PFSK-1 (cell line): ENCODE data around the gene GRK4.

ENCODE experiments used
- FOXP2 ChIP-seq: optimal IDR thresholded peaks from 2 replicates; pipeline ENCODE3; 2011; ENCODE audit warnings: borderline replicate concordance, control low read depth, inconsistent platforms; ENCODE audit not compliant: insufficient read depth; ENCODE audit errors: extremely low read length, extremely low read depth
- POLR2AphosphoS5 ChIP-seq: IDR thresholded peaks from 2 replicates; pipeline ENCODE4 v1.6.1; 2012; ENCODE audit warnings: low read depth, mild to moderate bottlenecking, control low read depth, low read length, moderate library complexity
- REST ChIP-seq, 2 experiments: IDR thresholded peaks; 2 replicates each; pipeline versions ENCODE4 v1.6.1 to v1.8.0; 2011 to 2012; ENCODE audit warnings: low read depth in 2 of 2, low read length in 2 of 2, control low read depth in 1 of 2, inconsistent platforms in 1 of 2, mild to moderate bottlenecking in 1 of 2, moderate library complexity in 1 of 2; ENCODE audit not compliant: insufficient read depth in 1 of 2
- SIN3A ChIP-seq: IDR thresholded peaks from 2 replicates; pipeline ENCODE4 v1.6.1; 2012; ENCODE audit warnings: mild to moderate bottlenecking, low read length, moderate library complexity, borderline replicate concordance; ENCODE audit not compliant: insufficient read depth
- TAF1 ChIP-seq: IDR thresholded peaks from 2 replicates; pipeline ENCODE4 v1.6.1; 2012; ENCODE audit warnings: low read length, control low read depth, borderline replicate concordance; ENCODE audit not compliant: insufficient read depth

Gene GRK4

GRCh38 chr4:2994917-2995316 is 31.5 kb downstream of the GRK4 start:
- TF ChIP-seq SIN3A (no peak), REST (IDR thresholded peaks at IDR 0.05; ENCODE audit: insufficient read depth in 1 of 2, low read depth in 2 of 2, low read length in 2 of 2) (no peak), POLR2AphosphoS5 (no peak), FOXP2 (no peak), TAF1 (no peak)

- TF ChIP-seq REST (IDR thresholded peaks at IDR 0.05; ENCODE audit: insufficient read depth in 1 of 2, low read depth in 2 of 2, low read length in 2 of 2) (no peak), TAF1 (no peak), POLR2AphosphoS5 (no peak), FOXP2 (no peak), SIN3A (no peak)
Observed at GRCh38 chr4:2995546-2996265, 32.3 kb downstream of the GRK4 start.

- TF ChIP-seq POLR2AphosphoS5 (no peak), FOXP2 (no peak), REST (IDR thresholded peaks at IDR 0.05; ENCODE audit: insufficient read depth in 1 of 2, low read depth in 2 of 2, low read length in 2 of 2) (no peak), TAF1 (no peak), SIN3A (no peak)
Observed at GRCh38 chr4:2996415-2996814, 33.0 kb downstream of the GRK4 start.

GRCh38 chr4:3007724-3008123 is 44.4 kb downstream of the GRK4 start:
- TF ChIP-seq SIN3A, result no peak
- no peak for TF ChIP-seq FOXP2
- TF ChIP-seq POLR2AphosphoS5, result no peak
- TF ChIP-seq REST (IDR thresholded peaks at IDR 0.05; ENCODE audit: insufficient read depth in 1 of 2, low read depth in 2 of 2, low read length in 2 of 2), result no peak
- no peak for TF ChIP-seq TAF1

GRCh38 chr4:3009422-3009821 is 46.1 kb downstream of the GRK4 start:
- TF ChIP-seq POLR2AphosphoS5 (no peak), TAF1 (no peak), FOXP2 (no peak), REST (IDR thresholded peaks at IDR 0.05; ENCODE audit: insufficient read depth in 1 of 2, low read depth in 2 of 2, low read length in 2 of 2) (no peak), SIN3A (no peak)
